Posterior cingulate gyrus (tissue), 11 donors: Measurements from ENCODE around the gene MAPT.

Experiments used
- DNase-seq, 10 donors: peaks; one replicate each; pipeline versions ENCODE4 v3.0.0 to v3.0.0-alpha.2; 2020 to 2021; ENCODE audit warnings: mixed read lengths in 3 of 10
- intact Hi-C: fragments of 100-400 bp; cut with DNase I; formaldehyde crosslinking; loops from one replicate; pipeline ENCODE4 v1.15.1; 2023

The MAPT gene

GRCh38 chr17:45981306-45981705 is 87.0 kb downstream of the MAPT start:
- intact Hi-C loops = no loop called here
- peak in 2 of 10 donors; percentile 62 to 69 for DNase-seq

DNA sequence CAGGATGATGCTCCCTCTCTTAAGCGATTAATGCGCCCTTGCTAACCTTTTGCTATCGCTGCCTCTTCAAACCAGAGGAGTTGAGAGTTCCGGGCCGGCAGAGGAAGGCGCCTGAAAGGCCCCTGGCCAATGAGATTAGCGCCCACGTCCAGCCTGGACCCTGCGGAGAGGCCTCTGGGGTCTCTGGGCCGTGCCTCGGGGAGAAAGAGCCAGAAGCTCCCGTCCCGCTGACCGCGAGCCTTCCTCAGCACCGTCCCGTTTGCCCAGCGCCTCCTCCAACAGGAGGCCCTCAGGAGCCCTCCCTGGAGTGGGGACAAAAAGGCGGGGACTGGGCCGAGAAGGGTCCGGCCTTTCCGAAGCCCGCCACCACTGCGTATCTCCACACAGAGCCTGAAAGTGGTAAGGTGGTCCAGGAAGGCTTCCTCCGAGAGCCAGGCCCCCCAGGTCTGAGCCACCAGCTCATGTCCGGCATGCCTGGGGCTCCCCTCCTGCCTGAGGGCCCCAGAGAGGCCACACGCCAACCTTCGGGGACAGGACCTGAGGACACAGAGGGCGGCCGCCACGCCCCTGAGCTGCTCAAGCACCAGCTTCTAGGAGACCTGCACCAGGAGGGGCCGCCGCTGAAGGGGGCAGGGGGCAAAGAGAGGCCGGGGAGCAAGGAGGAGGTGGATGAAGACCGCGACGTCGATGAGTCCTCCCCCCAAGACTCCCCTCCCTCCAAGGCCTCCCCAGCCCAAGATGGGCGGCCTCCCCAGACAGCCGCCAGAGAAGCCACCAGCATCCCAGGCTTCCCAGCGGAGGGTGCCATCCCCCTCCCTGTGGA is 88.6 kb downstream of the MAPT start:
- DNase-seq = peak in 2 of 10 donors; percentile 71 to 77
- intact Hi-C loops = no loop called here

DNA sequence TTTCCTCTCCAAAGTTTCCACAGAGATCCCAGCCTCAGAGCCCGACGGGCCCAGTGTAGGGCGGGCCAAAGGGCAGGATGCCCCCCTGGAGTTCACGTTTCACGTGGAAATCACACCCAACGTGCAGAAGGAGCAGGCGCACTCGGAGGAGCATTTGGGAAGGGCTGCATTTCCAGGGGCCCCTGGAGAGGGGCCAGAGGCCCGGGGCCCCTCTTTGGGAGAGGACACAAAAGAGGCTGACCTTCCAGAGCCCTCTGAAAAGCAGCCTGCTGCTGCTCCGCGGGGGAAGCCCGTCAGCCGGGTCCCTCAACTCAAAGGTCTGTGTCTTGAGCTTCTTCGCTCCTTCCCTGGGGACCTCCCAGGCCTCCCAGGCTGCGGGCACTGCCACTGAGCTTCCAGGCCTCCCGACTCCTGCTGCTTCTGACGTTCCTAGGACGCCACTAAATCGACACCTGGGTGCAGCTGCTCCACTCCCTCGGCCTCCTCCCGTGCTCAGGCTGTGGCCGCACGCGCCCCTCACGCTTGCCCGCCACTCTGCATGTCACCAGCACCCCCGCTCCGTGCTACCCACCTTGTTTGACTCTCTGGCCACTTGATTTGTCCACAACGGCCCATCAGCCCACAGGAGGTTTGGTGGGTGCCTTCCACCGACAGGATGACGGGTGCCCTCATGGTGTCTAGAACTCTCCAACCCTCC is 89.4 kb downstream of the MAPT start:
- intact Hi-C loops = no loop called here
- DNase-seq = peak in 2 of 10 donors; percentile 62 to 70

- intact Hi-C loops = no loop called here
- peak in 2 of 10 donors; percentile 71 to 80 for DNase-seq
These were observed 90.0 kb downstream of the MAPT start for GRCh38 chr17:45984368-45984767.

GRCh38 chr17:45985447-45985846 is 91.1 kb downstream of the MAPT start:
- intact Hi-C loops = no loop called here
- DNase-seq = peak in 1 of 10 donors; percentile 14

- DNase-seq = peak in 2 of 10 donors; percentile 24 to 59
- intact Hi-C loops = no loop called here
These were observed 91.7 kb downstream of the MAPT start for GRCh38 chr17:45986056-45986455.

GRCh38 chr17:45987706-45988105 is 93.4 kb downstream of the MAPT start:
- intact Hi-C loops = no loop called here

DNA sequence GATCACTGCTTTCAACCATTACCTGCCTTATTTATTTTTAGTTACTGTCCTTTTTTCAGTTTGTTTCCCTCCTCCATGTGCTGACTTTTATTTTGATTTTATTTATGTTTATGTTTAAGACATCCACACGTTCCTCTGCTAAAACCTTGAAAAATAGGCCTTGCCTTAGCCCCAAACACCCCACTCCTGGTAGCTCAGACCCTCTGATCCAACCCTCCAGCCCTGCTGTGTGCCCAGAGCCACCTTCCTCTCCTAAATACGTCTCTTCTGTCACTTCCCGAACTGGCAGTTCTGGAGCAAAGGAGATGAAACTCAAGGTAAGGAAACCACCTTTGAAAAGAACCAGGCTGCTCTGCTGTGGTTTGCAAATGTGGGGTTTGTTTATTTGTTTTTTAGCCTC is 95.4 kb downstream of the MAPT start:
- intact Hi-C loops = no loop called here
- DNase-seq = no peak

More at GRCh38 chr17:45987706-45988105, 93.4 kb downstream of the MAPT start:
- DNase-seq = peak in 1 of 10 donors; percentile 48

GRCh38 chr17:45990886-45991285 is 96.5 kb downstream of the MAPT start:
- DNase-seq = peak in 1 of 10 donors; percentile 33
- intact Hi-C loops = no loop called here

- intact Hi-C loops = no loop called here
- peak in 2 of 10 donors; percentile 50 to 59 for DNase-seq
These were observed 97.0 kb downstream of the MAPT start for GRCh38 chr17:45991341-45991740.

DNA sequence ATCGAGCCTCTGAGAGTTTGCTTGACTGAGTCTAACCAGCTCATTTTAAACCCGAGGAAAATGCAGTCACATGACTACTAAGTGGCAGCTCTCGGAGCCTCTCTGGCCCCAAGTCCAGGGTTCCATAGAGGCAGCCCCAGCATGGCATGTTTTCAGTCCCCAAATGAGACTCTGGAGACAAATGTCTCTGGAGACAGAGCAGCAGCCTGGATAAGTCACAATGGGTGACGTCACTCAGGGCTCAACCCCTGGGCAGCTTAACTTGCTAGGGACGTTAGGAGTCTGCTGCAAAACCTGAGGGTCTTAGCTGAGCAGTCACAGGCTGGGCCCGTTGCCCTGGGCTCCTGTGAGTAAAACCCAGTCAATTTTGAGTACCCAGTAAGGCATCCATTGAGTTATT is 97.8 kb downstream of the MAPT start:
- intact Hi-C loops = no loop called here
- peak in 2 of 10 donors; percentile 41 to 63 for DNase-seq

DNA sequence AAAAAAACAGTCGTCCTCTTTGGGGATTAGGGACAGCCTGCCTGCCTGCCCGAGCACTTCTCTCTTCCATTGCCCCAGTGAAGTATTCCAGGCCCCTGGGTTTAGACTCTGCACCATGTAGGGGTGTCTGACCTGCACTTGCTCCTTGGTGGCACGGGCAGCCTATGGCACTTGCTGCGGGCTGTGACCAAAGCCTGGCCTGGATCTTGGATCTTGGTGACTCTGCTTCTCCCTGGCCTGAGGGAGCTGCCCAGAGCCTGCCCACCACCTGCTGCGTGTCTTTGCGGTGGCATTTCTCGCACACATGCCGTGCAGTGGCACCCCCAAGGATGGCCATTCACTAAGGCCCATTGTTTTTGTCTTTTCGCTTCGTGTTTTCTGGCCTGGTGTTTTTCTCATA is 98.5 kb downstream of the MAPT start:
- intact Hi-C loops = no loop called here
- peak in 2 of 10 donors; percentile 64 to 75 for DNase-seq

- intact Hi-C loops = no loop called here
These were observed 99.7 kb downstream of the MAPT start for GRCh38 chr17:45993962-45994627.

DNA sequence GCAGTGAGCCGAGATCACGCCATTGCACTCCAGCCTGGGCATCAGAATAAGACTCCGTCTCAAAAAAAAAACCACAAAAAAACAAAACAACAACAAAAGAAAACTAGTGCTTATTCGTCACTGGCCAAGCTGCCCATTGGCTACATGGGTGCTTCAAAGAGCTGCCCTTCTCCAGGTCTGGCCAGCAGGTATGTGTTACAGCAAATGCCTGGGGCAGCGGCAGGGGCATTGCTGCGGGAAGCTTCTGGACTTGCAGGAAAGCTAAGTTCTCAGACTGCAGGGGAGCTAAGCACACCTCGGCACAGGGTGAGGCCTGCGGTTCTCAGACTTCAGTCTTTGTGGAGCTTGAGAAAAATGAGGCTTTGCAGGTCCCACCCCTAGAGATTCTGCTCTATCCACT is 100.6 kb downstream of the MAPT start:
- no peak for DNase-seq
- intact Hi-C loops = no loop called here

More at GRCh38 chr17:45993962-45994627, 99.7 kb downstream of the MAPT start:
- peak in 2 of 10 donors; percentile 42 to 55 for DNase-seq

DNA sequence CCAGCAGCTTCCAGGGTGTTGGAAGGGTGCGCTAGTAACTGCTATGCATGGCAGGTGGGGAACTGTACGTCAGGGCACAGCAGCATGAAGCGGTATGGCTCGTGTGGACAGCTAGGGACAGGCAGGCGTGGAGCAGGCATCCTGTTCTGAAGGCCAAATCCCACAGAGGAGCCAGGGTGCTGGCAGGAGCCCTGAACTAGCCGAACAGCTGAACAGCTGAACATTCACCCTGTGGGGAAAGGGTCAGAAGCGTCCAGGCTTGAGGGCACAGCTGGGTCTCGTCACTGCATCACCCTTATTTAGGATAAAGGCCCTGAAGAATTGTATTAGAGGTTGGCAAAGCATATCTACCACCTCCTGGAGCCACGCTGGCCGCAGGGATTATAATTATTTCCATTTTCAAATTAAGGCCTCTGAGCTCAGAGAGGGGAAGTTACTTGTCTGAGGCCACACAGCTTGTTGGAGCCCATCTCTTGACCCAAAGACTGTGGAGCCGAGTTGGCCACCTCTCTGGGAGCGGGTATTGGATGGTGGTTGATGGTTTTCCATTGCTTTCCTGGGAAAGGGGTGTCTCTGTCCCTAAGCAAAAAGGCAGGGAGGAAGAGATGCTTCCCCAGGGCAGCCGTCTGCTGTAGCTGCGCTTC is 101.4 kb downstream of the MAPT start:
- DNase-seq = no peak
- intact Hi-C loops = no loop called here

DNA sequence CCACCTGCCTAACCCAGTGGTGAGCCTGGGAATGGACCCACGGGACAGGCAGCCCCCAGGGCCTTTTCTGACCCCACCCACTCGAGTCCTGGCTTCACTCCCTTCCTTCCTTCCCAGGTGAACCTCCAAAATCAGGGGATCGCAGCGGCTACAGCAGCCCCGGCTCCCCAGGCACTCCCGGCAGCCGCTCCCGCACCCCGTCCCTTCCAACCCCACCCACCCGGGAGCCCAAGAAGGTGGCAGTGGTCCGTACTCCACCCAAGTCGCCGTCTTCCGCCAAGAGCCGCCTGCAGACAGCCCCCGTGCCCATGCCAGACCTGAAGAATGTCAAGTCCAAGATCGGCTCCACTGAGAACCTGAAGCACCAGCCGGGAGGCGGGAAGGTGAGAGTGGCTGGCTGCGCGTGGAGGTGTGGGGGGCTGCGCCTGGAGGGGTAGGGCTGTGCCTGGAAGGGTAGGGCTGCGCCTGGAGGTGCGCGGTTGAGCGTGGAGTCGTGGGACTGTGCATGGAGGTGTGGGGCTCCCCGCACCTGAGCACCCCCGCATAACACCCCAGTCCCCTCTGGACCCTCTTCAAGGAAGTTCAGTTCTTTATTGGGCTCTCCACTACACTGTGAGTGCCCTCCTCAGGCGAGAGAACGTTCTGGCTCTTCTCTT is 102.1 kb downstream of the MAPT start:
- intact Hi-C loops = no loop called here
- no peak for DNase-seq

- DNase-seq = peak in 1 of 10 donors; percentile 27
- intact Hi-C loops = no loop called here
These were observed 102.8 kb downstream of the MAPT start for GRCh38 chr17:45997166-45997565.

DNA sequence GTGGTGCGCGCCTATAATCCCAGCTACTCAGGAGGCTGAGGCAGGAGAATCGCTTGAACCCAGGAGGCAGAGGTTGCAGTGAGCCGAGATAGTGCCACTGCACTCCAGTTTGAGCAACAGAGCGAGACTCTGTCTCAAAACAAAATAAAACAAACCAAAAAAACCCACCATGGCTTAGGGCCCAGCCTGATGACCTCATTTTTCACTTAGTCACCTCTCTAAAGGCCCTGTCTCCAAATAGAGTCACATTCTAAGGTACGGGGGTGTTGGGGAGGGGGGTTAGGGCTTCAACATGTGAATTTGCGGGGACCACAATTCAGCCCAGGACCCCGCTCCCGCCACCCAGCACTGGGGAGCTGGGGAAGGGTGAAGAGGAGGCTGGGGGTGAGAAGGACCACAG is 103.3 kb downstream of the MAPT start:
- intact Hi-C loops = no loop called here
- no peak for DNase-seq

DNA sequence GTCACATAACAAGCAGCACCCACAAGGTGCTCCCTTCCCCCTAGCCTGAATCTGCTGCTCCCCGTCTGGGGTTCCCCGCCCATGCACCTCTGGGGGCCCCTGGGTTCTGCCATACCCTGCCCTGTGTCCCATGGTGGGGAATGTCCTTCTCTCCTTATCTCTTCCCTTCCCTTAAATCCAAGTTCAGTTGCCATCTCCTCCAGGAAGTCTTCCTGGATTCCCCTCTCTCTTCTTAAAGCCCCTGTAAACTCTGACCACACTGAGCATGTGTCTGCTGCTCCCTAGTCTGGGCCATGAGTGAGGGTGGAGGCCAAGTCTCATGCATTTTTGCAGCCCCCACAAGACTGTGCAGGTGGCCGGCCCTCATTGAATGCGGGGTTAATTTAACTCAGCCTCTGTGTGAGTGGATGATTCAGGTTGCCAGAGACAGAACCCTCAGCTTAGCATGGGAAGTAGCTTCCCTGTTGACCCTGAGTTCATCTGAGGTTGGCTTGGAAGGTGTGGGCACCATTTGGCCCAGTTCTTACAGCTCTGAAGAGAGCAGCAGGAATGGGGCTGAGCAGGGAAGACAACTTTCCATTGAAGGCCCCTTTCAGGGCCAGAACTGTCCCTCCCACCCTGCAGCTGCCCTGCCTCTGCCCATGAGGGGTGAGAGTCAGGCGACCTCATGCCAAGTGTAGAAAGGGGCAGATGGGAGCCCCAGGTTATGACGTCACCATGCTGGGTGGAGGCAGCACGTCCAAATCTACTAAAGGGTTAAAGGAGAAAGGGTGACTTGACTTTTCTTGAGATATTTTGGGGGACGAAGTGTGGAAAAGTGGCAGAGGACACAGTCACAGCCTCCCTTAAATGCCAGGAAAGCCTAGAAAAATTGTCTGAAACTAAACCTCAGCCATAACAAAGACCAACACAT is 104.9 kb downstream of the MAPT start, which contains the start of gene STH:
Gene STH, plus strand, starts transcription at position 264 of the 913 bp plus-strand sequence. Its CDS starts 30 bp downstream, at position 294.
- no peak for DNase-seq
- intact Hi-C loops = no loop called here
